Fibroblast of pulmonary artery (primary cell): ENCODE results near the gene PIEZO2.

Experiments used
- DNase-seq: peaks from one replicate; pipeline ENCODE4 v3.0.0-alpha.2; 2010; ENCODE audit warnings: low read depth
- H3K4me3 ChIP-seq: replicated peaks from 2 replicates; pipeline ENCODE4 v1.5.1; 2011; ENCODE audit warnings: low read depth, mild to moderate bottlenecking, control low read depth, low read length, moderate library complexity
- CTCF ChIP-seq: IDR thresholded peaks from 2 replicates; pipeline ENCODE4 v1.5.1; 2011; ENCODE audit warnings: mild to moderate bottlenecking, control low read depth, low read length, inconsistent platforms; ENCODE audit errors: missing control alignments

The PIEZO2 gene

GRCh38 chr18:11025671-11026070 is 123.7 kb downstream of the PIEZO2 start:
- no peak for TF ChIP-seq CTCF
- DNase-seq, result no peak
- no peak overlapping the region for H3K4me3 ChIP-seq

- no peak overlapping the region for H3K4me3 ChIP-seq
- TF ChIP-seq CTCF, result no peak
- DNase-seq, result no peak
Observed at GRCh38 chr18:11024928-11025669, 124.3 kb downstream of the PIEZO2 start.

- DNase-seq, result no peak
- no peak for TF ChIP-seq CTCF
- H3K4me3 ChIP-seq, result no peak overlapping the region
Observed at GRCh38 chr18:11021477-11021876, 127.9 kb downstream of the PIEZO2 start.

- TF ChIP-seq CTCF, result no peak
- DNase-seq, result no peak
Observed at GRCh38 chr18:11020877-11021414, 128.4 kb downstream of the PIEZO2 start.

GRCh38 chr18:11020161-11020853 is 129.1 kb downstream of the PIEZO2 start:
- no peak for DNase-seq
- TF ChIP-seq CTCF, result no peak
- no peak overlapping the region for H3K4me3 ChIP-seq

More at GRCh38 chr18:11020877-11021414, 128.4 kb downstream of the PIEZO2 start:
- no peak overlapping the region for H3K4me3 ChIP-seq

GRCh38 chr18:11019295-11020105 is 129.9 kb downstream of the PIEZO2 start:
- no peak for DNase-seq
- no peak for TF ChIP-seq CTCF
- no peak overlapping the region for H3K4me3 ChIP-seq
